ENCODE measurements around the gene PRKACB. TPM values are rescaled to one million over a fixed set of nuclear protein-coding genes. Genes with fewer than 3 reads are reported as not detected.
"Not testable (repeated sequence)": the region's sequence is repeated elsewhere in the genome, so short reads cannot be mapped to it uniquely, and the experiment has no call there.

The PRKACB gene
- total RNA-seq, 2 experiments from 2014 or later = 20.1 to 22.7 TPM

- peaks cover 7% of the 10 kb centered on the region for H3K4me1 Mint-ChIP-seq (ENCODE audit: low read depth)
- CTCF ChIA-PET = no interaction called here
- POLR2A ChIA-PET = no interaction called here
- H3K9me3 Mint-ChIP-seq = peaks cover 30% of the 10 kb centered on the region
- H3K4me3 Mint-ChIP-seq = no peak overlapping the region
- DNase-seq = no peak
- peaks cover 52% of the 10 kb centered on the region for H3K36me3 Mint-ChIP-seq
- no peak overlapping the region for H3K27ac Mint-ChIP-seq
- intact Hi-C loops (cut with micrococcal nuclease) = no loop called here
- H3K27me3 Mint-ChIP-seq = no peaks in the 10 kb centered on the region
Measured at GRCh38 chr1:84225646-84226045, 81.6 kb downstream of the PRKACB start.

GRCh38 chr1:84232676-84233075, 88.6 kb downstream of the PRKACB start:
- H3K4me1 Mint-ChIP-seq (ENCODE audit: low read depth); CTCF ChIA-PET; intact Hi-C loops (cut with micrococcal nuclease); H3K27me3 Mint-ChIP-seq; DNase-seq; H3K27ac Mint-ChIP-seq; POLR2A ChIA-PET; H3K4me3 Mint-ChIP-seq: not testable (repeated sequence)
- Mint-ChIP-seq H3K36me3 (peaks cover 43% of the 10 kb centered on the region), H3K9me3 (peaks cover 19% of the 10 kb centered on the region)

GRCh38 chr1:84236256-84236655, 92.2 kb downstream of the PRKACB start:
- Mint-ChIP-seq H3K36me3 (peaks cover 60% of the 10 kb centered on the region), H3K9me3 (peaks cover 23% of the 10 kb centered on the region), H3K27ac (no peak overlapping the region), H3K4me1 (ENCODE audit: low read depth) (no peaks in the 10 kb centered on the region), H3K4me3 (no peak overlapping the region), H3K27me3 (no peaks in the 10 kb centered on the region)
- ChIA-PET POLR2A (no interaction called here), CTCF (no interaction called here)
- no peak for DNase-seq
- intact Hi-C loops (cut with micrococcal nuclease) = no loop called here

GRCh38 chr1:84242641-84243040, 98.6 kb downstream of the PRKACB start:
- Mint-ChIP-seq H3K36me3 (peaks cover 36% of the 10 kb centered on the region), H3K27ac (no peak overlapping the region), H3K4me3 (no peak overlapping the region), H3K9me3 (peaks cover 31% of the 10 kb centered on the region), H3K27me3 (no peaks in the 10 kb centered on the region), H3K4me1 (ENCODE audit: low read depth) (peaks cover 5% of the 10 kb centered on the region)
- intact Hi-C loops (cut with micrococcal nuclease) = no loop called here
- ChIA-PET POLR2A (no interaction called here), CTCF (no interaction called here)
- DNase-seq = no peak

- H3K4me1 Mint-ChIP-seq (ENCODE audit: low read depth) = peaks cover 5% of the 10 kb centered on the region
- ChIA-PET CTCF (no interaction called here), POLR2A (no interaction called here)
- no peak for DNase-seq
- H3K36me3 Mint-ChIP-seq = peaks cover 13% of the 10 kb centered on the region
- H3K4me3 Mint-ChIP-seq = no peak overlapping the region
- H3K9me3 Mint-ChIP-seq = peaks cover 36% of the 10 kb centered on the region
- H3K27me3 Mint-ChIP-seq = no peaks in the 10 kb centered on the region
- H3K27ac Mint-ChIP-seq = no peak overlapping the region
- intact Hi-C loops (cut with micrococcal nuclease) = no loop called here
Measured at GRCh38 chr1:84245563-84245962, 101.5 kb downstream of the PRKACB start.

GRCh38 chr1:84246213-84246612, 102.1 kb downstream of the PRKACB start:
- CTCF ChIA-PET = no interaction called here
- peaks cover 37% of the 10 kb centered on the region for H3K9me3 Mint-ChIP-seq
- no peak for DNase-seq
- peaks cover 9% of the 10 kb centered on the region for H3K36me3 Mint-ChIP-seq
- peaks cover 5% of the 10 kb centered on the region for H3K4me1 Mint-ChIP-seq (ENCODE audit: low read depth)
- no peaks in the 10 kb centered on the region for H3K27me3 Mint-ChIP-seq
- H3K27ac Mint-ChIP-seq = no peak overlapping the region
- POLR2A ChIA-PET = no interaction called here
- H3K4me3 Mint-ChIP-seq = no peak overlapping the region
- intact Hi-C loops (cut with micrococcal nuclease) = no loop called here

GRCh38 chr1:84247425-84248220, 103.6 kb downstream of the PRKACB start:
- ChIA-PET POLR2A (no interaction called here), CTCF (no interaction called here)
- intact Hi-C loops (cut with micrococcal nuclease) = no loop called here
- Mint-ChIP-seq H3K9me3 (peaks cover 32% of the 10 kb centered on the region), H3K4me1 (ENCODE audit: low read depth) (peaks cover 5% of the 10 kb centered on the region), H3K27me3 (no peaks in the 10 kb centered on the region), H3K27ac (no peak overlapping the region), H3K36me3 (peaks cover under 1% of the 10 kb centered on the region), H3K4me3 (no peak overlapping the region)
- no peak for DNase-seq

- intact Hi-C loops (cut with micrococcal nuclease) = no loop called here
- peaks cover 25% of the 10 kb centered on the region for H3K9me3 Mint-ChIP-seq
- POLR2A ChIA-PET = no interaction called here
- DNase-seq = no peak
- no peak overlapping the region for H3K4me3 Mint-ChIP-seq
- H3K36me3 Mint-ChIP-seq = no peaks in the 10 kb centered on the region
- H3K27ac Mint-ChIP-seq = no peak overlapping the region
- H3K4me1 Mint-ChIP-seq (ENCODE audit: low read depth) = peaks cover 5% of the 10 kb centered on the region
- H3K27me3 Mint-ChIP-seq = no peaks in the 10 kb centered on the region
- CTCF ChIA-PET = no interaction called here
Measured at GRCh38 chr1:84250668-84251067, 106.6 kb downstream of the PRKACB start.

GRCh38 chr1:84253036-84253435, 109.0 kb downstream of the PRKACB start:
- no peaks in the 10 kb centered on the region for H3K36me3 Mint-ChIP-seq
- H3K4me1 Mint-ChIP-seq (ENCODE audit: low read depth) = no peaks in the 10 kb centered on the region
- CTCF ChIA-PET = no interaction called here
- H3K4me3 Mint-ChIP-seq = no peak overlapping the region
- intact Hi-C loops (cut with micrococcal nuclease) = no loop called here
- no peaks in the 10 kb centered on the region for H3K27me3 Mint-ChIP-seq
- H3K9me3 Mint-ChIP-seq = peaks cover 22% of the 10 kb centered on the region
- no peak for DNase-seq
- no peak overlapping the region for H3K27ac Mint-ChIP-seq
- POLR2A ChIA-PET = no interaction called here

- ChIA-PET POLR2A (no interaction called here), CTCF (no interaction called here)
- H3K27me3 Mint-ChIP-seq = no peaks in the 10 kb centered on the region
- H3K4me3 Mint-ChIP-seq = no peak overlapping the region
- DNase-seq = no peak
- intact Hi-C loops (cut with micrococcal nuclease) = no loop called here
- no peak overlapping the region for H3K27ac Mint-ChIP-seq
- H3K36me3 Mint-ChIP-seq = no peaks in the 10 kb centered on the region
- H3K4me1 Mint-ChIP-seq (ENCODE audit: low read depth) = no peaks in the 10 kb centered on the region
- H3K9me3 Mint-ChIP-seq = peaks cover 22% of the 10 kb centered on the region
Measured at GRCh38 chr1:84253891-84254290, 109.8 kb downstream of the PRKACB start.

GRCh38 chr1:84254703-84255238, 110.7 kb downstream of the PRKACB start:
- CTCF ChIA-PET = no interaction called here
- Mint-ChIP-seq H3K27ac (no peak overlapping the region), H3K4me3 (no peak overlapping the region), H3K4me1 (ENCODE audit: low read depth) (no peaks in the 10 kb centered on the region), H3K9me3 (peaks cover 17% of the 10 kb centered on the region), H3K36me3 (no peaks in the 10 kb centered on the region), H3K27me3 (no peaks in the 10 kb centered on the region)
- POLR2A ChIA-PET = no interaction called here
- DNase-seq = no peak
- intact Hi-C loops (cut with micrococcal nuclease) = no loop called here

GRCh38 chr1:84255582-84255981, 111.5 kb downstream of the PRKACB start:
- Mint-ChIP-seq H3K9me3 (peaks cover 11% of the 10 kb centered on the region), H3K4me3 (no peak overlapping the region), H3K27me3 (no peaks in the 10 kb centered on the region), H3K36me3 (no peaks in the 10 kb centered on the region), H3K4me1 (ENCODE audit: low read depth) (no peaks in the 10 kb centered on the region), H3K27ac (no peak overlapping the region)
- ChIA-PET POLR2A (no interaction called here), CTCF (no interaction called here)
- intact Hi-C loops (cut with micrococcal nuclease) = no loop called here
- no peak for DNase-seq

- no peak for DNase-seq
- intact Hi-C loops (cut with micrococcal nuclease) = no loop called here
- H3K27me3 Mint-ChIP-seq = no peaks in the 10 kb centered on the region
- no peak overlapping the region for H3K4me3 Mint-ChIP-seq
- ChIA-PET CTCF (no interaction called here), POLR2A (no interaction called here)
- H3K36me3 Mint-ChIP-seq = no peaks in the 10 kb centered on the region
- no peaks in the 10 kb centered on the region for H3K4me1 Mint-ChIP-seq (ENCODE audit: low read depth)
- H3K27ac Mint-ChIP-seq = no peak overlapping the region
- H3K9me3 Mint-ChIP-seq = no peaks in the 10 kb centered on the region
Measured at GRCh38 chr1:84257617-84258016, 113.5 kb downstream of the PRKACB start.
